Measurements from ENCODE around the gene XIRP2. TPM values are rescaled to one million over a fixed set of nuclear protein-coding genes. Genes with fewer than 3 reads are reported as not detected.

Gene XIRP2
- total and polyA plus RNA-seq, 10 of the 15 experiments (the other 5 are each of a cell fraction or from before 2014, with no cell fraction given), result 0.03 TPM; not detected in 9

GRCh38 chr2:167100506-167100905, 212.2 kb downstream of the XIRP2 start:
- no peak for TF ChIP-seq MXI1 (IDR thresholded peaks at IDR 0.05; ENCODE audit: low read depth, low read length)
- TF ChIP-seq PAX5 (IDR thresholded peaks at IDR 0.05; ENCODE audit: borderline replicate concordance, low read depth, low read length), result no peak
- TF ChIP-seq FOXM1 (IDR thresholded peaks at IDR 0.05; ENCODE audit: low read depth, low read length), result no peak
- no peak for TF ChIP-seq CBX3 (IDR thresholded peaks at IDR 0.05; ENCODE audit: borderline replicate concordance, low read depth)
- no peak for TF ChIP-seq SPI1 (IDR thresholded peaks at IDR 0.05; ENCODE audit: borderline replicate concordance, insufficient read depth, low read depth, low read length)
- TF ChIP-seq NR2C2 (IDR thresholded peaks at IDR 0.05; ENCODE audit: borderline replicate concordance, control insufficient read depth, insufficient read length, low read depth), result no peak
- TF ChIP-seq HCFC1 (IDR thresholded peaks at IDR 0.05; ENCODE audit: low read length), result no peak
- no peak for TF ChIP-seq HDGF (IDR thresholded peaks at IDR 0.05)
- TF ChIP-seq SUPT20H (IDR thresholded peaks at IDR 0.05; ENCODE audit: borderline replicate concordance, control insufficient read depth, low read depth, low read length), result no peak
- no peak for FAIRE-seq
- Histone ChIP-seq H3K4me3 (no peak overlapping the region), H4K20me1 (ENCODE audit: control insufficient read depth, insufficient read depth) (no peaks in the 10 kb centered on the region), H3K36me3 (ENCODE audit: control insufficient read depth in 2 of 2, insufficient read depth in 2 of 2, low read length in 1 of 2) (no peaks in the 10 kb centered on the region), H3K4me1 (ENCODE audit: control insufficient read depth, insufficient read depth, low read length) (no peaks in the 10 kb centered on the region), H3K9ac (ENCODE audit: control insufficient read depth, insufficient read depth, low read length) (no peak overlapping the region), H2AFZ (ENCODE audit: control insufficient read depth, low read depth, low read length) (no peak overlapping the region), H3K79me2 (ENCODE audit: control insufficient read depth, insufficient read depth, low read length) (no peaks in the 10 kb centered on the region), H3K27me3 (replicated peaks in 1 of 2; ENCODE audit: control insufficient read depth in 2 of 2, insufficient read depth in 2 of 2, low read length in 1 of 2) (no peaks in the 10 kb centered on the region), H3K9me3 (replicated peaks; ENCODE audit: control insufficient read depth, insufficient read depth, low read length) (no peaks in the 10 kb centered on the region), H3K27ac (ENCODE audit: control insufficient read depth, insufficient read depth) (no peak overlapping the region), H3K4me2 (ENCODE audit: control insufficient read depth, insufficient read depth) (no peak overlapping the region)
- ChIA-PET CTCF (no interaction called here), POLR2A (no interaction called here), RAD21 (ENCODE audit: unreplicated experiment) (no interaction called here), SMC1A (ENCODE audit: uncharacterized antibody, unreplicated experiment) (no interaction called here)
- BruUV-seq (replicated peaks), result no TSS peak
- no peak for DNase-seq (ENCODE audit: low read depth, low spot score)
- no peak for ATAC-seq
- WGBS (ENCODE audit: insufficient coverage, insufficient replicate concordance, low lambda C conversion rate, missing lambda C conversion rate), result 45% methylated on average over 2 of the region's 2 CpGs
- in situ Hi-C loops (cut with MboI), result no loop called here
- intact Hi-C loops (cut with micrococcal nuclease; ENCODE audit: unreplicated experiment), result no loop called here
